Activated CD8-positive, alpha-beta memory T cell treated with anti-CD3 and anti-CD28 coated beads, Interleukin-2, amount 10 ng/mL, durations not matched to agents 7 days and 5 days (primary cell): ENCODE data around the gene RFC5. TPM values are rescaled to one million over a fixed set of nuclear protein-coding genes. Genes with fewer than 3 reads are reported as not detected.
A peak's percentile ranks its signal among the peaks of the same experiment; 100 is the strongest.
"Not testable (repeated sequence)": the region's sequence is repeated elsewhere in the genome, so short reads cannot be mapped to it uniquely, and the experiment has no call there.

Experiments
- ATAC-seq: fragments of 150-1000 bp; cut with Tn5 transposase; one replicate; pipeline ENCODE4 v1.10.0; 2021; ENCODE audit warnings: moderate library complexity
- CTCF ChIA-PET: fragments of 350-600 bp; sonication (Branson Sonifier 250); formaldehyde crosslinking; loops from one replicate; lab custom pipeline; 2021; ENCODE audit warnings: antibody characterized with exemption; lab: Charles Lee
- DNase-seq: peaks from one replicate; pipeline ENCODE4 v3.0.0-alpha.2; 2020
- H3K27ac Mint-ChIP-seq: one replicate; pipeline ENCODE4 v1.8.0; 2021; ENCODE audit warnings: mild to moderate bottlenecking, mixed read lengths
- H3K27me3 Mint-ChIP-seq: one replicate; pipeline ENCODE4 v1.8.0; 2021; ENCODE audit warnings: mixed read lengths
- H3K36me3 Mint-ChIP-seq: one replicate; pipeline ENCODE4 v1.8.0; 2021; ENCODE audit warnings: mild to moderate bottlenecking, mixed read lengths
- H3K4me1 Mint-ChIP-seq: one replicate; pipeline ENCODE4 v1.8.0; 2021; ENCODE audit warnings: mixed read lengths
- H3K4me3 Mint-ChIP-seq: one replicate; pipeline ENCODE4 v1.8.0; 2021; ENCODE audit warnings: mild to moderate bottlenecking, moderate library complexity, mixed read lengths
- H3K9me3 Mint-ChIP-seq: one replicate; pipeline ENCODE4 v1.8.0; 2022; ENCODE audit warnings: low read depth, mixed read lengths
- total RNA-seq, 2 experiments: library from RNA; stranded (reverse); gene quantifications; one replicate each; pipeline ENCODE4 v1.2.3, GENCODE V29; 2021

RFC5 gene
- total RNA-seq, 2 experiments from 2014 or later = 55.4 to 55.7 TPM

GRCh38 chr12:117986705-117987469 lies 29.6 kb upstream of the RFC5 start:
- peaks cover 3% of the 10 kb centered on the region for H3K27me3 Mint-ChIP-seq
- CTCF ChIA-PET = no interaction called here

GRCh38 chr12:117994551-117995438 lies 21.7 kb upstream of the RFC5 start:
- no peak overlapping the region for H3K4me3 Mint-ChIP-seq
- no peak for DNase-seq
- H3K36me3 Mint-ChIP-seq = no peaks in the 10 kb centered on the region
- no peak overlapping the region for H3K27ac Mint-ChIP-seq
- H3K9me3 Mint-ChIP-seq = peaks cover 9% of the 10 kb centered on the region
- CTCF ChIA-PET = no interaction called here
- no peaks in the 10 kb centered on the region for H3K4me1 Mint-ChIP-seq
- ATAC-seq = no peak
- peaks cover 3% of the 10 kb centered on the region for H3K27me3 Mint-ChIP-seq

More at GRCh38 chr12:117986705-117987469, 29.6 kb upstream of the RFC5 start:
- DNase-seq (no peak), ATAC-seq (no peak)
- Mint-ChIP-seq H3K4me3 (no peak overlapping the region), H3K27ac (no peak overlapping the region), H3K4me1 (no peaks in the 10 kb centered on the region), H3K9me3 (peaks cover 3% of the 10 kb centered on the region), H3K36me3 (peaks cover 1% of the 10 kb centered on the region)

GRCh38 chr12:117998719-117999118 lies 17.8 kb upstream of the RFC5 start:
- ATAC-seq = no peak
- CTCF ChIA-PET = no interaction called here
- no peaks in the 10 kb centered on the region for H3K36me3 Mint-ChIP-seq
- H3K4me1 Mint-ChIP-seq = no peaks in the 10 kb centered on the region
- H3K27ac Mint-ChIP-seq = no peak overlapping the region
- peaks cover 10% of the 10 kb centered on the region for H3K9me3 Mint-ChIP-seq
- peaks cover 3% of the 10 kb centered on the region for H3K27me3 Mint-ChIP-seq
- no peak overlapping the region for H3K4me3 Mint-ChIP-seq
- no peak for DNase-seq

GRCh38 chr12:117999806-118000205 lies 16.7 kb upstream of the RFC5 start:
- H3K9me3 Mint-ChIP-seq, H3K4me1 Mint-ChIP-seq, H3K36me3 Mint-ChIP-seq, H3K27me3 Mint-ChIP-seq, DNase-seq, ATAC-seq, H3K27ac Mint-ChIP-seq, H3K4me3 Mint-ChIP-seq, CTCF ChIA-PET: not testable (repeated sequence)

- Mint-ChIP-seq H3K4me3 (no peak overlapping the region), H3K27ac (no peak overlapping the region), H3K9me3 (no peaks in the 10 kb centered on the region), H3K36me3 (no peaks in the 10 kb centered on the region), H3K4me1 (no peaks in the 10 kb centered on the region), H3K27me3 (peaks cover 5% of the 10 kb centered on the region)
- ATAC-seq (no peak), DNase-seq (no peak)
- CTCF ChIA-PET = no interaction called here
Measured at GRCh38 chr12:118010903-118011302, 5.6 kb upstream of the RFC5 start.

- no peak for DNase-seq
- Mint-ChIP-seq H3K27me3 (peaks cover 5% of the 10 kb centered on the region), H3K36me3 (no peaks in the 10 kb centered on the region), H3K9me3 (no peaks in the 10 kb centered on the region), H3K4me3 (no peak overlapping the region), H3K27ac (no peak overlapping the region), H3K4me1 (peaks cover 3% of the 10 kb centered on the region)
- ATAC-seq = no peak
- CTCF ChIA-PET = no interaction called here
Measured at GRCh38 chr12:118011377-118011776, 5.1 kb upstream of the RFC5 start.

- H3K27ac Mint-ChIP-seq = no peak overlapping the region
- no peaks in the 10 kb centered on the region for H3K36me3 Mint-ChIP-seq
- CTCF ChIA-PET = no interaction called here
- ATAC-seq (no peak), DNase-seq (no peak)
- H3K27me3 Mint-ChIP-seq = peaks cover 5% of the 10 kb centered on the region
- H3K9me3 Mint-ChIP-seq = no peaks in the 10 kb centered on the region
- peaks cover 4% of the 10 kb centered on the region for H3K4me1 Mint-ChIP-seq
- no peak overlapping the region for H3K4me3 Mint-ChIP-seq
Measured at GRCh38 chr12:118011961-118012360, 4.5 kb upstream of the RFC5 start.

- no peak overlapping the region for H3K4me3 Mint-ChIP-seq
Measured at GRCh38 chr12:118013283-118013682, 3.2 kb upstream of the RFC5 start.

GRCh38 chr12:118015306-118015705 lies 1.2 kb upstream of the RFC5 start:
- H3K4me3 Mint-ChIP-seq = no peak overlapping the region
- ATAC-seq = no peak

More at GRCh38 chr12:118013283-118013682, 3.2 kb upstream of the RFC5 start:
- Mint-ChIP-seq H3K9me3 (no peaks in the 10 kb centered on the region), H3K4me1 (peaks cover 11% of the 10 kb centered on the region), H3K27me3 (peaks cover 5% of the 10 kb centered on the region), H3K36me3 (no peaks in the 10 kb centered on the region), H3K27ac (no peak overlapping the region)
- CTCF ChIA-PET = no interaction called here
- no peak for DNase-seq
- ATAC-seq = no peak

GRCh38 chr12:118015944-118016343 lies 559 bp upstream of the RFC5 start:
- Mint-ChIP-seq H3K27me3 (peaks cover 5% of the 10 kb centered on the region), H3K4me1 (peaks cover 21% of the 10 kb centered on the region), H3K4me3 (peak overlapping the region; percentile 88), H3K36me3 (peaks cover 15% of the 10 kb centered on the region), H3K9me3 (no peaks in the 10 kb centered on the region), H3K27ac (no peak overlapping the region)
- DNase-seq = no peak
- CTCF ChIA-PET = interaction anchor here (1.0 to 2.2 kb wide), 7 partner anchors 45 to 166 kb away, joined by 3 to 7 read pairs (median 3); partner anchors contain the start of genes PEBP1 and WSB2
- ATAC-seq = no peak

More at GRCh38 chr12:118015306-118015705, 1.2 kb upstream of the RFC5 start:
- peaks cover 20% of the 10 kb centered on the region for H3K4me1 Mint-ChIP-seq
- H3K27me3 Mint-ChIP-seq = peaks cover 5% of the 10 kb centered on the region
- CTCF ChIA-PET = no interaction called here
- H3K27ac Mint-ChIP-seq = no peak overlapping the region
- DNase-seq = no peak
- no peaks in the 10 kb centered on the region for H3K9me3 Mint-ChIP-seq
- peaks cover 10% of the 10 kb centered on the region for H3K36me3 Mint-ChIP-seq

- H3K9me3 Mint-ChIP-seq = no peaks in the 10 kb centered on the region
- H3K36me3 Mint-ChIP-seq = peaks cover 30% of the 10 kb centered on the region
- CTCF ChIA-PET = interaction anchor here (0.7 to 2.2 kb wide), 6 partner anchors 12 to 358 kb away, joined by 3 to 7 read pairs (median 4); partner anchors contain the start of gene SUDS3
- no peak for DNase-seq
- no peak for ATAC-seq
- H3K4me3 Mint-ChIP-seq = peak overlapping the region; percentile 88
- H3K27ac Mint-ChIP-seq = peak overlapping the region; percentile 22
- H3K27me3 Mint-ChIP-seq = peaks cover 5% of the 10 kb centered on the region
- H3K4me1 Mint-ChIP-seq = peaks cover 25% of the 10 kb centered on the region
Measured at GRCh38 chr12:118017926-118018325, 1.4 kb downstream of the RFC5 start.

- CTCF ChIA-PET = no interaction called here
- Mint-ChIP-seq H3K36me3 (peaks cover 42% of the 10 kb centered on the region), H3K27ac (no peak overlapping the region), H3K9me3 (no peaks in the 10 kb centered on the region), H3K4me1 (peaks cover 25% of the 10 kb centered on the region), H3K27me3 (no peaks in the 10 kb centered on the region), H3K4me3 (no peak overlapping the region)
- ATAC-seq (no peak), DNase-seq (no peak)
Measured at GRCh38 chr12:118020036-118020435, 3.5 kb downstream of the RFC5 start.

- not testable (repeated sequence) for H3K4me3 Mint-ChIP-seq, DNase-seq, ATAC-seq, H3K27ac Mint-ChIP-seq, H3K9me3 Mint-ChIP-seq, H3K27me3 Mint-ChIP-seq
- CTCF ChIA-PET = interaction anchor here (1.6 kb wide), 1 partner anchor 11 kb away, joined by 3 read pairs; no protein-coding TSS in a partner anchor
- Mint-ChIP-seq H3K4me1 (peaks cover 20% of the 10 kb centered on the region), H3K36me3 (peaks cover 57% of the 10 kb centered on the region)
Measured at GRCh38 chr12:118022097-118022727, 5.7 kb downstream of the RFC5 start.
